ENCODE data around the gene SLC44A3.

Gene SLC44A3

DNA sequence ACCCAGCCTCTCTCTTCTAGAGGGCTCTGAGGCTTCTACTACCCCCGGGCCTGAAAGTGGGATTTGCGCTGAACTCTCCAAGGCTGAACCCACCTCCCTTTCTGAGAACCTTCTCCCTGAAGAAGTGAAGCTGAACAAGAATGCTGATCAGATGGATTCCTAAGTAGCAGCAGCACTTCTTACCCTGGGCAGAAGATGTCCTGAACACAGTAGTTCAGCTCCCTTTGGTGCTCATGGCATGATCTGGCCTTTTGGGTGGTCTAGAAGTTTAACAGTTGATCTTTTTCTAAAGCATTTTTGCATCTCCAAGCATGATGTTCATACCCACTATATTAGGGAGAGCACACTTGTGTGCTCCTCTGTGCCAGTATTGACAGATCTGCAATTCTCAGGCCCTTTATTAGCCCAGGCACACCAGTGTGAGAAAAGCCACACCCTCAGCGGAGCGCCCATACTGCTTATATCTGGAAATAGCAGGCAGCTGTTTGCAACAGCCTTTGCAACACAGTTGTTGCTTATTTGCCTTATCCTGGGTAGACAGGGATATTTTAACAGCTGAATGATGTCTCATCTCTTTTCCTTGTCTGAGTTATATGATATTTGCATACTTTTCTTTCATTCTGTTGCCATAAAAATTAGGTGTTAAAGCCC, 72.6 kb downstream of the SLC44A3 start:
- TF ChIP-seq EP300 (IDR thresholded peaks at IDR 0.05; ENCODE audit: borderline replicate concordance): no peak
- TF ChIP-seq CREB1 (IDR thresholded peaks at IDR 0.05; ENCODE audit: low read depth): no peak
- TF ChIP-seq, protein P1, sequence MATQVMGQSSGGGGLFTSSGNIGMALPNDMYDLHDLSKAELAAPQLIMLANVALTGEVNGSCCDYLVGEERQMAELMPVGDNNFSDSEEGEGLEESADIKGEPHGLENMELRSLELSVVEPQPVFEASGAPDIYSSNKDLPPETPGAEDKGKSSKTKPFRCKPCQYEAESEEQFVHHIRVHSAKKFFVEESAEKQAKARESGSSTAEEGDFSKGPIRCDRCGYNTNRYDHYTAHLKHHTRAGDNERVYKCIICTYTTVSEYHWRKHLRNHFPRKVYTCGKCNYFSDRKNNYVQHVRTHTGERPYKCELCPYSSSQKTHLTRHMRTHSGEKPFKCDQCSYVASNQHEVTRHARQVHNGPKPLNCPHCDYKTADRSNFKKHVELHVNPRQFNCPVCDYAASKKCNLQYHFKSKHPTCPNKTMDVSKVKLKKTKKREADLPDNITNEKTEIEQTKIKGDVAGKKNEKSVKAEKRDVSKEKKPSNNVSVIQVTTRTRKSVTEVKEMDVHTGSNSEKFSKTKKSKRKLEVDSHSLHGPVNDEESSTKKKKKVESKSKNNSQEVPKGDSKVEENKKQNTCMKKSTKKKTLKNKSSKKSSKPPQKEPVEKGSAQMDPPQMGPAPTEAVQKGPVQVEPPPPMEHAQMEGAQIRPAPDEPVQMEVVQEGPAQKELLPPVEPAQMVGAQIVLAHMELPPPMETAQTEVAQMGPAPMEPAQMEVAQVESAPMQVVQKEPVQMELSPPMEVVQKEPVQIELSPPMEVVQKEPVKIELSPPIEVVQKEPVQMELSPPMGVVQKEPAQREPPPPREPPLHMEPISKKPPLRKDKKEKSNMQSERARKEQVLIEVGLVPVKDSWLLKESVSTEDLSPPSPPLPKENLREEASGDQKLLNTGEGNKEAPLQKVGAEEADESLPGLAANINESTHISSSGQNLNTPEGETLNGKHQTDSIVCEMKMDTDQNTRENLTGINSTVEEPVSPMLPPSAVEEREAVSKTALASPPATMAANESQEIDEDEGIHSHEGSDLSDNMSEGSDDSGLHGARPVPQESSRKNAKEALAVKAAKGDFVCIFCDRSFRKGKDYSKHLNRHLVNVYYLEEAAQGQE (IDR thresholded peaks at IDR 0.05; ENCODE audit: low read depth): no peak
- no peak for TF ChIP-seq CEBPB (IDR thresholded peaks at IDR 0.05)
- no peak for TF ChIP-seq ZBTB7A (IDR thresholded peaks at IDR 0.05; ENCODE audit: low read depth)
- TF ChIP-seq TAF1 (IDR thresholded peaks at IDR 0.05; ENCODE audit: low read depth): no peak
- TF ChIP-seq TEAD4 (IDR thresholded peaks at IDR 0.05): no peak
- TF ChIP-seq TCF12 (IDR thresholded peaks at IDR 0.05; ENCODE audit: low read depth): no peak
- TF ChIP-seq YY1 (IDR thresholded peaks at IDR 0.05; ENCODE audit: low read depth): no peak
- no peak for TF ChIP-seq RAD21 (IDR thresholded peaks at IDR 0.05; ENCODE audit: low read depth)
- no peak for TF ChIP-seq NFIC (IDR thresholded peaks at IDR 0.05)
- TF ChIP-seq FOXM1 (IDR thresholded peaks at IDR 0.05; ENCODE audit: borderline replicate concordance, low read depth): no peak
- TF ChIP-seq, protein P2, sequence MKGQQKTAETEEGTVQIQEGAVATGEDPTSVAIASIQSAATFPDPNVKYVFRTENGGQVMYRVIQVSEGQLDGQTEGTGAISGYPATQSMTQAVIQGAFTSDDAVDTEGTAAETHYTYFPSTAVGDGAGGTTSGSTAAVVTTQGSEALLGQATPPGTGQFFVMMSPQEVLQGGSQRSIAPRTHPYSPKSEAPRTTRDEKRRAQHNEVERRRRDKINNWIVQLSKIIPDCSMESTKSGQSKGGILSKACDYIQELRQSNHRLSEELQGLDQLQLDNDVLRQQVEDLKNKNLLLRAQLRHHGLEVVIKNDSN (IDR thresholded peaks at IDR 0.05): no peak

DNA sequence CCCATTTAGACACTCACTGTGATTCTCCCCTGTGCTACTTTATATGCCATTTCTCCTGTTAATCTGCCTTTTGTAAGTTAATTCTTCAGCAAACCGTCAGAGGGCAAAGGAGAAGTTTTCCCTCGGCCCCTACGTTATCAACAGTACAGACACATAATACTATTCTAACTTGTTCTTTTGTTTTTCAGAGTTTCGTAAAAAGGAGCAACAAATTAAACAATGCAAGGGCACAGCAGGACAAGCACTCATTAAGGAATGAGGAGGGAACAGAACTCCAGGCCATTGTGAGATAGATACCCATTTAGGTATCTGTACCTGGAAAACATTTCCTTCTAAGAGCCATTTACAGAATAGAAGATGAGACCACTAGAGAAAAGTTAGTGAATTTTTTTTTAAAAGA, 74.5 kb downstream of the SLC44A3 start:
- TF ChIP-seq CREB1 (IDR thresholded peaks at IDR 0.05; ENCODE audit: low read depth) (no peak), NFIC (IDR thresholded peaks at IDR 0.05) (no peak), TCF12 (IDR thresholded peaks at IDR 0.05; ENCODE audit: low read depth) (no peak), YY1 (IDR thresholded peaks at IDR 0.05; ENCODE audit: low read depth) (no peak), CEBPB (IDR thresholded peaks at IDR 0.05) (no peak), TAF1 (IDR thresholded peaks at IDR 0.05; ENCODE audit: low read depth) (no peak), EP300 (IDR thresholded peaks at IDR 0.05; ENCODE audit: borderline replicate concordance) (no peak), ZBTB7A (IDR thresholded peaks at IDR 0.05; ENCODE audit: low read depth) (no peak), RAD21 (IDR thresholded peaks at IDR 0.05; ENCODE audit: low read depth) (no peak), FOXM1 (IDR thresholded peaks at IDR 0.05; ENCODE audit: borderline replicate concordance, low read depth) (no peak), EGR1 (IDR thresholded peaks at IDR 0.05) (no peak), TEAD4 (IDR thresholded peaks at IDR 0.05) (no peak)
- TF ChIP-seq, protein P1 (IDR thresholded peaks at IDR 0.05; ENCODE audit: low read depth): no peak
- TF ChIP-seq, protein P3, sequence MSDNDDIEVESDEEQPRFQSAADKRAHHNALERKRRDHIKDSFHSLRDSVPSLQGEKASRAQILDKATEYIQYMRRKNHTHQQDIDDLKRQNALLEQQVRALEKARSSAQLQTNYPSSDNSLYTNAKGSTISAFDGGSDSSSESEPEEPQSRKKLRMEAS (IDR thresholded peaks at IDR 0.05): no peak
- TF ChIP-seq, protein P2 (IDR thresholded peaks at IDR 0.05): no peak

DNA sequence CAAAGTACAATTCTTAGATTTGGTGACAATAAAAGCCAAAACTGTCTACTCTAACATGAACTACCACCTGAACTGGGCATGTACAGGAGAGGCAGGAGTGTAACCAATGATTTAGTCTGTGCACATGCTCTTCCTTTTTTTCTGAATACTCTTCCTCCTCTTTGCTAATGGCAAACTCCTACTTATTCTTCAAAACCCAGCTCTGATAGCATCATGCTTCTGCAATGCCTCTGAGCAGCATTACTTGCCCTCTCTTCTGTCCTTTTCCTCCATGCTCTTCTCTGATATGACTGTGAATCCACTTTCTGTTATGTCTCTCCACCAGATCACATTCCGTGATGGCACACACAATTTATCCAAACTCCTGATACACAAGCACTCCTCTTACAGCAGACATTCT, 75.4 kb downstream of the SLC44A3 start:
- TF ChIP-seq EGR1 (IDR thresholded peaks at IDR 0.05): no peak
- no peak for TF ChIP-seq CEBPB (IDR thresholded peaks at IDR 0.05)
- TF ChIP-seq YY1 (IDR thresholded peaks at IDR 0.05; ENCODE audit: low read depth): no peak
- TF ChIP-seq, protein P2 (IDR thresholded peaks at IDR 0.05): no peak
- TF ChIP-seq CREB1 (IDR thresholded peaks at IDR 0.05; ENCODE audit: low read depth): no peak
- TF ChIP-seq, protein P1 (IDR thresholded peaks at IDR 0.05; ENCODE audit: low read depth): no peak
- no peak for TF ChIP-seq ZBTB7A (IDR thresholded peaks at IDR 0.05; ENCODE audit: low read depth)

Measured in Ishikawa (cell line).